ENCODE results near the gene SLC37A1.

DNA sequence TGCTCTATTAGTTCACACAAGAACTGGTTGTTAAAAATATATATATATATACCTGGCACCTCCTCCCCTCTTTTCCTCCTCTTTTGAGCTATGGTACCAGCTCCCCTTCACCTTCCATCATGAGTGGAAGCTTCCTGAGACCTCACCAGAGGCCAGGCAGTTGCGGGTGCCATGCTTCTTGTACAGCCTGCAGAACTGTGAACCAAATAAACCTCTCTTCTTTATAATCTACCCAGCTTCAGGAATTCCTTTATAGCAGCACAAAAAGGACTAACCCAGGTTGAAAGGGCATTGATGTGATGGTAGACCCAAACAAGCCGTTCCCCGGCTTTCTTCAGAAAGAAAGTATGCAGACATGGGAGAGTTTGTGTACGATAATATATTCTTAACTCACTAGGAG is 32.5 kb upstream of the SLC37A1 start:
- TF ChIP-seq POLR2AphosphoS5 (IDR thresholded peaks at IDR 0.05) (no peak), POLR2A (IDR thresholded peaks at IDR 0.05) (no peak)
- TF ChIP-seq, protein P1, sequence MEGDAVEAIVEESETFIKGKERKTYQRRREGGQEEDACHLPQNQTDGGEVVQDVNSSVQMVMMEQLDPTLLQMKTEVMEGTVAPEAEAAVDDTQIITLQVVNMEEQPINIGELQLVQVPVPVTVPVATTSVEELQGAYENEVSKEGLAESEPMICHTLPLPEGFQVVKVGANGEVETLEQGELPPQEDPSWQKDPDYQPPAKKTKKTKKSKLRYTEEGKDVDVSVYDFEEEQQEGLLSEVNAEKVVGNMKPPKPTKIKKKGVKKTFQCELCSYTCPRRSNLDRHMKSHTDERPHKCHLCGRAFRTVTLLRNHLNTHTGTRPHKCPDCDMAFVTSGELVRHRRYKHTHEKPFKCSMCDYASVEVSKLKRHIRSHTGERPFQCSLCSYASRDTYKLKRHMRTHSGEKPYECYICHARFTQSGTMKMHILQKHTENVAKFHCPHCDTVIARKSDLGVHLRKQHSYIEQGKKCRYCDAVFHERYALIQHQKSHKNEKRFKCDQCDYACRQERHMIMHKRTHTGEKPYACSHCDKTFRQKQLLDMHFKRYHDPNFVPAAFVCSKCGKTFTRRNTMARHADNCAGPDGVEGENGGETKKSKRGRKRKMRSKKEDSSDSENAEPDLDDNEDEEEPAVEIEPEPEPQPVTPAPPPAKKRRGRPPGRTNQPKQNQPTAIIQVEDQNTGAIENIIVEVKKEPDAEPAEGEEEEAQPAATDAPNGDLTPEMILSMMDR (IDR thresholded peaks at IDR 0.05 in 8 of 11, conservative IDR thresholded peaks at IDR 0.05 in 3 of 11) = no peak

All from spleen (tissue), 7 donors.